CD4-positive, alpha-beta T cell treated with Interleukin-17A for 4 hours (primary cell): Measurements from ENCODE around the gene GOLGA6L10.
"Not testable (repeated sequence)": the region's sequence is repeated elsewhere in the genome, so short reads cannot be mapped to it uniquely, and the experiment has no call there.

Experiments used
- DNase-seq: peaks from one replicate; pipeline ENCODE4 v3.0.0-alpha.2; 2020; ENCODE audit warnings: mixed read lengths

Gene GOLGA6L10

DNA sequence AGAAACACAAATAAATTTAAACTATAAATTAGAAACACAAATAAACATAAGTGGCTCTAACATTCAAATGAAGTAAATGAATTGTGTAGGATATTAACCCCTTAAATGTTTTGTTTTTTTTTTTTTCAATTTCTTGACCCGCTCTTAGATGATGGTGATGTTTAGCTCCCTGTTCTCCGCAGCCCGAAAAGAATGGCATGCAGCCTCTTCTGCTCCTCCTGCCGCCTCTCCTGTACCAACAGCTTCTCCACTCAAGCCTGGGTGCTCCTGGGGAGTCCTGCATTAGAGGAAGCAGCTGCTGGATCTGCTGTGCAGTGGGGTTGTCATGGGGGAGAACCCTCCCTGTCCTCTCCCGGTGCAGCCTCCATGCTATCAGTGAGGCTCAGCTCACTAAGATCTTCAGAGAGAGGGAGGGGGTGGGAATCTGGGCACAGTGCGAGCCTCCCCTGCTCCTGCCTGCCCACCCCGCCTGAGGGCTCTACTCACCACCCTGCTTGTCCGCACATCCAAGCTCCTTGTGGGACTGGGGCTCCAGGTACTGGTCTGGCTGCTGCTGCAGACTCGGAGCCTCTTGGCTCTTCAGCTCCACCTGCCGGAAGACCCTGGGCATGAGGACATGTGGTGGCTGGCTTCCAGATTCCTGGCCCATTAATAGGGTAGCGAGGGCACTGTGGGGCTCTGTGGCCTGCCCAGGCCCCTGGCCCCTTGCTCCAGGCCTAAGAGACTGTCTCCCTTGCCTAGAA is 6.5 kb downstream of the GOLGA6L10 start:
- not testable (repeated sequence) for DNase-seq

DNA sequence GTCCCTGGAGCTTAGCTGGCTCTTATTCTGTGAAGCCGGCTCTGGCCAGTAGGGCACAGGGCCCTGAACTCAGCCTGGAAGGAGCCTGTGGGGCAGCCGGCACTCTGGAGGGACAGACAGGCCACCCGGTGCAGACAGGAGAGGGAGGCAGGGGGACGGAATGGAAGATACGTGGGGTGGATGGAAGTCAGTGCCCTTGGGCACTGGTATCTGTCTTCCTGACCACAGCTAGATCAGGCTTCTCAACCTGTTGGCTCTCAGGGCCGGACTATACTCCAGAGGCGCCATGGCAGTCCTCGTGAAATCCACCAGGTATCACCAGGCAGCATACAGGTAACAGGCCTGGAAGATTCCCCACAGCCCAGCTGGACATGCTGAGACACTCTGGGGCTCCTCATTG is 10.7 kb downstream of the GOLGA6L10 start:
- not testable (repeated sequence) for DNase-seq

DNA sequence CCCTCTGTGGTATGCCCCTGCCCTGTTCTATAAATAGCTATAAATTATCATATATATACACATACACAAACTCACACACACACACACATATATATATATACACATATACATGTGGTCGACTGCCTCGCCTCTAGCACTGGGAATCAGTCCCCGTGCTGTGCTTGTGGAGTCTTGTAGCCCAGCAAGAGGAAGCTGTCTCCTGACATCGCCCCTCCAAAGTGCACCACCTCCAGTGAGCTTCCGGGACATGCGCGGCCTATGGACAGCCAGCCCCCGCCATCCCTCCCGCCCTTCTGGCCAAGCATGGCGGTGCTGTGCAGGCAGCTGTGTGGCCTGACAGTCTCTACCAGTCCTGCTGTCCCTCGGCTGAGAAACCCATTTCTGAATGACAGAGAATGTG is 11.2 kb downstream of the GOLGA6L10 start:
- DNase-seq, result not testable (repeated sequence)

DNA sequence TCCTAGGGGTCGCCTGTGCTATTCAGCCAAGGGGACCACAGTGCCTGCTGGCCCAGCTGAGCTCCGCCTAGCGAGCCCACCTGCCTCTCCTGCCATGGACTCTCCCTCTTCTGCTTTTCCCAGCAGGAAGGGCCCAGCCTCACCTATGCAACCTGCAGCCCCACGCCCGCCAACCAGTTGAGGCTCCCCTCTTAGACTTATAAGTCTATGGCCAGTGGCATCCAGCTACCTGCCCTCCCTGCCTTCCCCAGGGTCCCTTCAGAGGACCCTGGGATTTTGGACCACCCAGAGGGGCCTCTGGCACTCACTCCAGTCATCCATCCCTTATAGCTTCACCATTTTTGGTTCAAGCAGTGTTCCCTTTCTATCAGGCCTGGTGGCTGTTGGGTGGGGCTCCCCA is 12.2 kb downstream of the GOLGA6L10 start:
- not testable (repeated sequence) for DNase-seq

DNA sequence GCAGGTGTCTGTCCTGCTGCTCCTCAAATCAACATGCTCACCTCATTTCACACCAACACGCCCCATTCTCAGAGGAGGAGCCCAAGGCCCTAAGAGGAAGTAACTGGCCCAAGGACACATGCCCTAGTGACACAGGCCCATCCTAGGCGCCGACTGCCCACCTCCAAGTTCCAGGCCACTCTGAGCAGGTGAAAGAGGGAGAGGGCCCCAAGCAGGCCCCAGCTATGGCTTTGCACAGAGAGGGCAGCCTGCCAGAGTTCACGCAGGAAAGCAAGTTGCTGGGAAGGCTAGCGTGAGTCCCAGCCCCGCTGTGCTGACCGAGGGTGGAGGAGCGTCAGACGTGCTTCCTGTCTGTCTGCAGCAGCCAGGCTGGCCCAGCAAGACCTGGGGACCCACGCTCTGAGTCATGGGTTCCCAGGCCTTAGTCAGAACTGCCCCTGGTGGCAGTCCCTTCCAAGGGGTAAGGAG is 13.1 kb downstream of the GOLGA6L10 start:
- not testable (repeated sequence) for DNase-seq

DNA sequence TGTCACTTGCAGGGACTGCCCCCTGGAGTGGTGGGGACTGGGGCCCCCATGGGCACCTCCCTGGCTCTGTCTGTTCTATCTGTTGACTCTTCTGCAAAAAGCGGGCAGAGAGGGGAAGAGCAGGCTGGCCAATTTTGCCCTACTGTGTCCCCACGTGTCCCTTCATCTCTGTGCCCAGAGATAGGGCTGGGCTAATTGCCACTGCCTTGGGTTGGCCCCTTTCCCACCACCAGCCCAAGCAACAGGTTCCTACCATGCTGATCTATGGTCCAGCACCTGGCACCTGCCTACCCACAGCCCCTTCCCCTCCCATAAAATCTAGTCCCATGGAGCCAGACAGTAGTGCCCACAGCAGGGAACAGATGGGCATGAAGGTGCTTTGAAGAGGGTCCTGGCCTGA is 14.3 kb downstream of the GOLGA6L10 start:
- not testable (repeated sequence) for DNase-seq

DNA sequence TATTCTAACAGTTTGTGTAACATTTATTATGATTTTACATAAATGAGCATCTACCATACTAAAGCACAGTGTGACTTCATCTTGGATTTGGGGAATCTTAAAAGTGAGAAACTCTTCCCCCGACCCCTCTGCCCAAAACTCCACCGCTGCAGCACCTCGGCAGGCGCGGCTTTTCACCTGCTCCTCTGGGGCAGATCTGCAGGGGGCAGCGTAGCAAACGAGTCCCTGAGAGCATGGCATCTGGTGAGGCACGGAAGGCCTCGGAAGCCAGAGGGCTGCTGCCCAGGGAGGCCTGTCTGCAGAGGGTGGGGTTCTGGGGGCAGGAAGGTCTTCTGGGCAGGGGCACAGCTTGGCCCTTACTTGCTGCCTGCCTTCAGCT is 14.7 kb downstream of the GOLGA6L10 start:
- DNase-seq, result not testable (repeated sequence)

DNA sequence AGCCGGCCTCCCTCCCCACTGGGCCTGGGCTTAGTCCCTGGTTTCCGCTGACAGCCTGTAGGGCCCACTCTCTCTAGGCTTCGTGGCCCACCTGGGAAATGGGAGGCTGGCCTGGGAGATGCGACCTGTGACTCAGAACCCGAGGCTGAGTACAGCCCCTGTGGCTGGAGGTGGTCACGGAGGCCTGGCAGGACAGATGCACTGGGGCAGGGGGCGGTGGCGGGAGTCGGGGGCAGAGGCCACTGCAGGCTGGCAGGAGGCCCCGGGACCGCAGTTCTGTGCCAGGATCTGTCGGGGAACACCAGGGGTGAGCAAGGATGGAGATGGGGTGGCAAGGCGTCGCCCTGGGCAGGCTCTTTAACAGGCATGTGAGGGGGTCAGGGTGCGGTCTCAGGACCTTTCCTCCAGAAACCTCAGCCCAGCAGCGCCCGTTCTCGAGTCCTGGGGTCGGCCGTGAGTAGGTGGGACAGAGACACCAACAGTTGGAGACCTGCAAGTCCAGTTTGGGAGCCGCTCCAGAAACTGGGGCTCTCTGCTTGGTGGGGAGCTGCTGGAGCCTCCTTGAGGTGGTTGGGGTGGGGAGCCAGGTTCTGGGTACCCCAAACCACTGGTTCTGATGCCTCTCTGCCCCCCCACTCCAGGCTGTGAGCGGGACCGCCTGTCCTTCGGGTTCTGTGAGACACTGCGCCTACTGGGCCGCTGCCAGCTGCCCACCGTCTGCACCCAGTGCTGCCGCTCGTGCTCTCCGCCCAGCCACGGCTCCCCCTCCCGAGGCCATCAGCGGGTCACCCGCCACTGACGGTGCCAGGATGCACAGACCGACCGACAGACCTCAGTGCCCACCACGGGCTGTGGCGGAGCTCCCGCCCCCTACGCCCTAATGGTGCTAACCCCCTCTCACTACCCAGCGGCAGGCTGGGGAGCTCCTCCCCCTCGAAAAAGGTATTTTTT is 15.4 kb downstream of the GOLGA6L10 start:
- not testable (repeated sequence) for DNase-seq

DNA sequence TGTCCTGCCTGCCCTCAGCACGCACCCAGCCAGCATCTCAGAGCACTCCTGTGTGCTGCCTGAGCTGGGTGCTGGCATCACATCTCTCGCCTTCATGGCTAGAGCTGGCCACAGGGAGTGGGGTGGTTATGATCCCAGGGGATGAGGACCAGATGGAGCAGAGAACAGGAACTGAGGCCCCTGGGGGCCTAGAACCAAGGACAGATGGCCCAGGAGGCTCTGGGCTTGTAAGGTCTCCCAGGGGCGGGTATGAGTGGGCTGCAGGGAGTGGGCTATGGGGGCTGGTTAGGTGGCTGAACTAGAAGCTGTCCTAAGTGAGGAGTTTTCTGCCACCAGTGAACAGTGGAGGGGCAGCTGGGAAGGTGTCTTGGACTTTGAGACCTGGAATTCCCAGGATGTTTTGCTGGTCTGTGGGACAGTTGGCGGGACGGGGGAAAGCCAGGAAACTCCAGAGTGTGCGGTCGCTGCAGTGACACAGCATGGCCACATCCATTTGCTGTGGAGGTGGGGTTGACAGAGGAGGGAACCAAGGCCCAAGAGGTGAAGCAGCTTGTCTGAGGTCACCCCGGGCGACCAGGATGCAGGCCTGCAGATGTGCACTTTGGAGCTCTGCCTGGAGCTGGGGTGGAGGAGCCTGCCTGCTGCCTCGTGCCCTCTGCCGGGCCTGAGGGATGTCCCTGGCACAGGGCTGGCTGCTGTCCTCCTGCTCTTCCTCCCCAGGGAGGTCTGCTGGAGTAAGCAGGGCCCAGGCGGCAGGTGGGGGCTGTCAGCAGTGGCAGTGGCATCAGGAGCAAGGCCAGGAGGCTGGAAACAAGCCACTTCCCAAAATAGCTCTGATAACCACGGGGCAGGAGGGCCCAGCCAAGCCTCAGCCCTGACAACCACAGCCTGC is 16.3 kb downstream of the GOLGA6L10 start:
- not testable (repeated sequence) for DNase-seq

DNA sequence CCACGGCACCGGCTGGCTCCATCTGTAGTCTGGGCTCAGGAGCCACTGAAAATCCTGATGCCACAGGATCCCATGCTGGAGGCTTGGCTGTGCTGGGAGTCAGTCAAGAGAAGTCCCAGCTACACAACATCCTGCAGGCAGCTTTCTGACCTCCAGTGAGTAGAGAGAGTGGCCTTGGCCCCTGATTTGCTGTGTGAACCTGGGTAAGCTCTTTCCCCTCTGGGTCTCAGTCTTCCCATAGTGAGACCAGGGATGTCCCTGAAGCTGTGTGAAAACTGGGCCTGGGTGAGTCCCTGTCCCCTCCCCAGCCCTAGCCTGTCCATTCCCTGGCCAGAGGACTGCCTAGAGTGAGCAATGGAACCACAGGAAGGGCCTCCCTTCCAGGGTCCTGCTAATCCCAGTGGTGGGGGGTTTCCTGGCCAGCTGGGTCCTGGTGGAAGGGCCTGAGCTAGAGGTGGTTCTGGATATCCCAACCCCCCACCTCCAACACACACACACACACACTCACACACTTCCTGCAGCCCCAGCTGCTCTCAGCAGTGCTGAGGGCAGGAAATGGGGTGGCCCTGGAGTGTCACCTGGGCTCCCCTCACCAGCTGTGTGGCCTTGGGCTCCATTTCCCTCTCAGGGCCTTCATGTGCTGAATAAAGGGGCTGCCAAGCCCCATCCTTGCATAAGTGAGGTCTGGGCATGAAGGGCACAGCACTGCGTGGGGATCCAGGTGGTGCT is 17.5 kb downstream of the GOLGA6L10 start:
- not testable (repeated sequence) for DNase-seq

DNA sequence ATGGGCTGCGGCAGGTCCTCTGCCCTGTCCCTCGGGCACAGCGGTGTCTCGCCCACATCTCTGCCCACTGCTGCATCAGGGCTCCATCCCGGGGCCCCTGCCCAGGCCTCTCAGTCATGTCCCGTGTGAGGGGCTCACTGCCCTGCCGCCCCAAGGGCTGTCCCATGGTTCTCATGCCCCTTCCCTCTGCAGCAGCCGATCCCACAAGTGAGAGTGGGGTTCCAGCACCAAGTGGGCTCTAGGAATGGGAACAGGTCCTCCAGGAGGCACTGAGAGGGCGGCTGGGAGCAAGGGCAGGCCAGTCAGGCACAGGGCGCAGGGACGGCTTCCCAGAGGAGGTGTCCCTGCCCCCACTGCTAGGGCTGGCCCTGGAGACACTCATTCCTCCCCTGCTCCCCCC is 18.4 kb downstream of the GOLGA6L10 start:
- DNase-seq, result not testable (repeated sequence)

DNA sequence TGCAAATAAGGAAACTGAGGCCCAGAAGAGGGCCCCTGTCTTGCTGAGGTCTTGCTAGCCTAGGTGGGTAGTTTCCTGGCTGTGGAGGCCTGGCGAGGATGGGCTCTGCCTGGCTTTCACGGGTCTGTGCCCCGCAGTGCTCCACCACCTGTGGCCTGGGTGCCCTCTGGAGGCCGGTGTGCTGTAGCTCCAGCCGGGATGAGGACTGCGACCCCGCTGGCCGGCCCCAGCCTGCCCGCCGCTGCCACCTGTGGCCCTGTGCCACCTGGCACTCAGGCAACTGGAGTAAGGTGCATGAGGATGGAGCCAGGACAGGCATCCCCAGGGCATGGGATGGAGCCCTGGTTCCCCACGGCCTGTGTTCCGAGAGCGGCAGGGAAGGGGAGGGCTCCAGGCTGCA is 20.2 kb downstream of the GOLGA6L10 start:
- not testable (repeated sequence) for DNase-seq

DNA sequence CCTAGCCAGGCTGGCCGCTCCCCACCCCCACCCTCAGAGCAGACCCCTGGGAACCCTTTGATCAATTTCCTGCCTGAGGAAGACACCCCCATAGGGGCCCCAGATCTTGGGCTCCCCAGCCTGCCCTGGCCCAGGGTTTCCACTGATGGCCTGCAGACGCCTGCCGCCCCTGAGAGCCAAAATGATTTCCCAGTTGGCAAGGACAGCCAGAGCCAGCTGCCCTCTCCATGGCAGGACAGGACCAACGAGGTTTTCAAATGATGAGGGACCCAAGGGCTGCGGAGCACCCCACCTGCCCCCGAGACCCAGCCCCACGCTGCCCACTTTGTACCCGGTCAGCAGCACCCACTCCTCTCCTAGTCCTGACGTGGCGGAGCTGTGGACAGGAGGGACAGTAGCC is 21.9 kb downstream of the GOLGA6L10 start:
- DNase-seq, result not testable (repeated sequence)

DNA sequence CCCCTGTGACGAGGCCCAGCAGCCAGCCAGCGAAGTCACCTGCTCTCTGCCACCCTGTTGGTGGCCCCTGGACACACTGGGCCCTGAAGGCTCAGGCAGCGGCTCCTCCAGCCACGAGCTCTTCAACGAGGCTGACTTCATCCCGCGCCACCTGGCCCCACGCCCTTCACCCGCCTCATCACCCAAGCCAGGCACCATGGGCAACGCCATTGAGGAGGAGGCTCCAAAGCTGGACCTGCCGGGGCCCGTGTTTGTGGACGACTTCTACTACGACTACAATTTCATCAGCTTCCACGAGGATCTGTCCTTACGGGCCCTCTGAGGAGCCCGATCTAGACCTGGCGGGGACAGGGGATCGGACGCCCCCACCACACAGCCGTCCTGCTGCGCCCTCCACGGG is 22.4 kb downstream of the GOLGA6L10 start:
- DNase-seq, result not testable (repeated sequence)

DNA sequence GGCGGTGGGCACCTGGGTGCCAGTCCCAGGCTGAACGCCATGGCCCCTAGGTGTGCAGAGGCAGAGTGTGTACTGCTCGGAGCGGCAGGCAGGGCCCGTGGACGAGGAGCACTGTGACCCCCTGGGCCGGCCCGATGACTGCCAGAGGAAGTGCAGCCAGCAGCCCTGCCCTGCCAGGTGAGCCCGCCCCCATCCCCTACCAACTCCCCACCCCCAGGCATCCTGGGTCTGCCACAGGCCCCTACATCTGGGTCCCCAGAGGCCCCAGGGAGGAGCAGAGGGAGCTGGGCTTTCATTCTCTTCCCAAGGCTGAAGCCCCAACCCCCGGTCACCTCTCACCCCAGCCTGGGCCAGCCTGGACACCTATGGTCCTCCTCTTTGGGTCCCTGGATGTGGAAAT is 23.6 kb downstream of the GOLGA6L10 start:
- DNase-seq, result not testable (repeated sequence)

DNA sequence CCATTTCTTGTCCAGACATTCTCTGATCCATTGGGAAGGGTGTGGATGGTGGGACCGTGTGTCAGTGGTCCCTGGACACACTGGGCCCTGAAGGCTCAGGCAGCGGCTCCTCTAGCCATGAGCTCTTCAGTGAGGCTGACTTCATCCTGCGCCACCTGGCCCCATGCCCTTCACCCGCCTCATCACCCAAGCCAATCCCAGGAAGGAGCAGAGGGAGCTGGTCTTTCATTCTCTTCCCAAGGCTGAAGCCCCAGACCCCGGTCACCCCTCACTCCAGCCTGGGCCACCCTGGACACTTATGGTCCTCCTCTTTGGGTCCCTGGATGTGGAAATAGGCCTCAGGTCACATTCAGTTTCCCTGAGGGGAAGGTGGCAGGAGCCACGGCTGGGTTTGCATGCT is 24.4 kb downstream of the GOLGA6L10 start:
- not testable (repeated sequence) for DNase-seq

DNA sequence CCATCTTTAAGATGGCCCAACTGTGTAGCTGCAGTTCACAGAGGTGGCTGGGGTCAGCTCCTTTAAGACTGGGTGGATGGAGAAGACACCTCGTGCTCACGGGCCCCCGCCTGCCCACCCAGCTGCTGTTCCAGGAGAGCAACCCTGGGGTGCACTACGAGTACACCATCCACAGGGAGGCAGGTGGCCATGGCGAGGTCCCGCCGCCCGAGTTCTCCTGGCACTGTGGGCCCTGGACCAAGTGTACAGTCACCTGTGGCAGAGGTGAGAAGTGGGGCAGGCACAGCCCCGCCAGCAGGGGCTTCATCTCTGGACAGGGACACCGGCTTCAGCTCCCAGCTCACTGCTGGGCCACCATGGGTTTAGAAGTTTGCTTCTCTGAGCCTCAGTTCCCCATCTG is 26.8 kb downstream of the GOLGA6L10 start:
- DNase-seq, result not testable (repeated sequence)

DNA sequence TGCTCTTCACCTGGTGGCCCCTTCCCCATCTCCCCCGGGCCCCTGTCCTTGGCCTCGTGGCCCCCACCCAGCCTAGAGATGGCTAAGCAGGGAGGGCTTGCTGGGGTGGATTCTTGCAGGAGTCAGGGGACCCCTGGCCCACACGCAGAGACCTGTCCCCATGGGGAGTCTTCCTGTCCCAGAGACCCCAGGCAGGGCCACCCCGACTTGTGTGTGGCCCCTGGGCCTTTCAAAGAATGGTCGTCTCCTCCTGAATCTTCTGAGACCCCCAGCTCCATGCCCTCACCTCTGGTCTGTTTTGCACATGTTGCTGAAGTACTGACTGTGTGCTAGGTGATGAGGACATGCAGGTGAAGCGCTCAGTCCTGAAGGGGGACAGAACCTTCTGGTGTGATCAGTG is 28.4 kb downstream of the GOLGA6L10 start:
- not testable (repeated sequence) for DNase-seq

DNA sequence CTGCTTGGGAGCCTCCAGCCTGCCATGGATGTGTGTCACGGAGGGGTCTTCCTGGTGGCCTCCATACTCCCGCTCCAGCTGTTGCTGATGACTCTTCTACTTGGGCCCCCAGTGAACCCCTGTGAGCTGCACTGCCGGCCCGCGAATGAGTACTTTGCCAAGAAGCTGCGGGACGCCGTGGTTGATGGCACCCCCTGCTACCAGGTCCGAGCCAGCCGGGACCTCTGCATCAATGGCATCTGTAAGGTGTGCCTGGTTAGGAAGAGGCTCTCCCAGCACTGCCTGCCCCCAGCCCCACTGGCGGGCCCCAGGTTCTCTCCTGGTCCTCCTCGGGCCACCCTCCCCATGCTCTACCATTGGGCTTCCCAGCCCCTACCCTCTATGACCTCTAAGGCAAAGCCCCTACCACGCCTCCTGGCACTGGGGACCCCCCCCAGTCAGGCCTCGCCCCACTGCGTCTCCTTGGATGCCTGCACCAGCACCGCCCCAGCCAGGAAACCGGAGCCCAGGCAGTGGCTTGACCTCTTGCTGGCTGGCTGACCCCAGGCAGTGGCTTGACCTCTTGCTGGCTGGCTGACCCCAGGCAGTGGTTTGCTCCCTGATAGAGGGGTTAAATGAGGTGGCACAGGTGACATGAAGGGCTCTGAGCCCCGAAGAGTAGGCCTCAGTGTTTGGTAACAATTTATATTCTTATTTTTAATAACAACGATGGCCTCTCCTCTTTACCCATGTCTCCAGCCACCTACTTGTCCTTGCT is 29.6 kb downstream of the GOLGA6L10 start:
- DNase-seq, result not testable (repeated sequence)

DNA sequence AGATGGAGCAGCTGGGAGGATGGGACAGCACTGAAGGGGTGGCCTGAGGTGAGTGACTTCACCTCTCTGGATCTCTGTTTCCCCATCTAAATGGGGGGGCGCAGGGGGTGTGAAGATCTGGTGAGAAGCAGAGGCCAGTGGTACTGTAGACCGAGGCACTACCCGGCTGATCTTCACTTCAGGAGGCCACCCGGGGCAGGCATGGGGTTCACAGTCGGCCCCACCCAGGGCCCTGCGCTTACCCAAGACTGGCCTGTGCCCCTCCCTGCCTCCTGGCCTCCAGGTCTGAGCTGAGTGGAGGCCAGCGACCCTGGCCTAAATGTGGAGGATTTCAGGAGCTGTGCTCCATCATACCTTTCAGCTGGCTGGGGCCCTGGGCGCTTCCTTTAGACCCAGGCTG is 31.0 kb downstream of the GOLGA6L10 start:
- not testable (repeated sequence) for DNase-seq

DNA sequence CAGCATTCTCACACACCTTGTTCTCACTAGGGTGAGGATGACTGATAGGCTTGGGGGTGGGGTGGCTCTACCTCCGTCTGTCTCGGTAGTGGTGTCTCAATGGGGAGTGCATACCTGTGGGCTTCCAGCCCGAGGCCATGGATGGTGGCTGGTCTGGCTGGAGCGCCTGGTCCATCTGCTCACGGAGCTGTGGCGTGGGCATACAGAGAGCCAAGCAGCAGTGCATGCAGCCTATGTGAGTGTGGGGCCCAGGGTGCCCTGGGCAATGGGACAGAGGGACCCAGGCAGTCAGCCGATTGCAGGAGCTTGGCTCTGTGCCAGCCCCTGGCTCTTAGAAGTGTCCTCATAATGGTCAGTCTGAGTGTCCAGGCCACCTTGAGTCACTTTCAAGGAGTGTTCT is 31.8 kb downstream of the GOLGA6L10 start:
- not testable (repeated sequence) for DNase-seq
